Stimulated activated CD8-positive, alpha-beta memory T cell treated with anti-CD3 and anti-CD28 coated beads, Interleukin-2, amount 100 ng/mL, for 48 hours (primary cell): ENCODE results near the gene TRAPPC10.

ENCODE experiments used
- DNase-seq, 2 donors: peaks; one replicate each; pipeline ENCODE4 v3.0.0-alpha.2; 2020; ENCODE audit warnings: low read depth in 2 of 2

The TRAPPC10 gene

GRCh38 chr21:44011579-44012473 is at the start of gene TRAPPC10:
TSS of gene TRAPPC10 (plus strand) at chr21:44012309. CDS start at chr21:44012494, 185 bp downstream.
- DNase-seq, result peak; percentile 79

- no peak for DNase-seq
Observed at GRCh38 chr21:43965911-43966585, 46.1 kb upstream of the TRAPPC10 start.

GRCh38 chr21:43966946-43967512 is 45.1 kb upstream of the TRAPPC10 start:
- no peak for DNase-seq

GRCh38 chr21:43967981-43968380 is 44.1 kb upstream of the TRAPPC10 start:
- no peak for DNase-seq

- no peak for DNase-seq
Observed at GRCh38 chr21:43968410-43969114, 43.5 kb upstream of the TRAPPC10 start.

- no peak for DNase-seq
Observed at GRCh38 chr21:43969115-43969444, 43.0 kb upstream of the TRAPPC10 start.

- DNase-seq, result no peak
Observed at GRCh38 chr21:43970551-43970950, 41.6 kb upstream of the TRAPPC10 start.

- DNase-seq, result no peak
Observed at GRCh38 chr21:43971201-43971991, 40.7 kb upstream of the TRAPPC10 start.

- no peak for DNase-seq
Observed at GRCh38 chr21:43971992-43972255, 40.2 kb upstream of the TRAPPC10 start.

- no peak for DNase-seq
Observed at GRCh38 chr21:43972850-43973633, 39.1 kb upstream of the TRAPPC10 start.

- no peak for DNase-seq
Observed at GRCh38 chr21:43973634-43973955, 38.5 kb upstream of the TRAPPC10 start.

- DNase-seq, result no peak
Observed at GRCh38 chr21:43974791-43975468, 37.2 kb upstream of the TRAPPC10 start.

GRCh38 chr21:43975469-43976098 is 36.5 kb upstream of the TRAPPC10 start:
- peak; percentile 68 to 79 for DNase-seq

GRCh38 chr21:43976661-43977060 is 35.4 kb upstream of the TRAPPC10 start:
- DNase-seq, result no peak

GRCh38 chr21:43978060-43978459 is 34.0 kb upstream of the TRAPPC10 start:
- no peak for DNase-seq

GRCh38 chr21:43979654-43980053 is 32.5 kb upstream of the TRAPPC10 start:
- DNase-seq, result no peak

- no peak for DNase-seq
Observed at GRCh38 chr21:43981151-43981870, 30.8 kb upstream of the TRAPPC10 start.

GRCh38 chr21:43981871-43982210 is 30.3 kb upstream of the TRAPPC10 start:
- DNase-seq, result no peak

GRCh38 chr21:43982489-43983078 is 29.5 kb upstream of the TRAPPC10 start:
- no peak for DNase-seq
